Measurements from ENCODE around the gene CLPTM1L.
"Not testable (repeated sequence)": the region's sequence is repeated elsewhere in the genome, so short reads cannot be mapped to it uniquely, and the experiment has no call there.

Gene CLPTM1L

GRCh38 chr5:1312993-1313833 is 31.7 kb downstream of the CLPTM1L start:
- no peak for DNase-seq (ENCODE audit: low spot score)

GRCh38 chr5:1312206-1312605 is 32.7 kb downstream of the CLPTM1L start:
- no peak for DNase-seq (ENCODE audit: low spot score)

GRCh38 chr5:1311439-1312055 is 33.4 kb downstream of the CLPTM1L start:
- no peak for DNase-seq (ENCODE audit: low spot score)

- no peak for DNase-seq (ENCODE audit: low spot score)
Observed at GRCh38 chr5:1310118-1310517, 34.8 kb downstream of the CLPTM1L start.

- no peak for DNase-seq (ENCODE audit: low spot score)
Observed at GRCh38 chr5:1304033-1304432, 40.9 kb downstream of the CLPTM1L start.

- DNase-seq (ENCODE audit: low spot score): no peak
Observed at GRCh38 chr5:1302258-1302657, 42.6 kb downstream of the CLPTM1L start.

GRCh38 chr5:1300581-1301083 is 44.3 kb downstream of the CLPTM1L start:
- no peak for DNase-seq (ENCODE audit: low spot score)

GRCh38 chr5:1299961-1300360 is 44.9 kb downstream of the CLPTM1L start:
- DNase-seq (ENCODE audit: low spot score): no peak

- no peak for DNase-seq (ENCODE audit: low spot score)
Observed at GRCh38 chr5:1299511-1299850, 45.4 kb downstream of the CLPTM1L start.

GRCh38 chr5:1298723-1299510 is 46.0 kb downstream of the CLPTM1L start:
- no peak for DNase-seq (ENCODE audit: low spot score)

GRCh38 chr5:1298067-1298551 is 46.8 kb downstream of the CLPTM1L start:
- DNase-seq (ENCODE audit: low spot score): no peak

- no peak for DNase-seq (ENCODE audit: low spot score)
Observed at GRCh38 chr5:1297243-1297642, 47.7 kb downstream of the CLPTM1L start.

- no peak for DNase-seq (ENCODE audit: low spot score)
Observed at GRCh38 chr5:1295650-1296037, 49.3 kb downstream of the CLPTM1L start.

GRCh38 chr5:1294835-1295649 is 49.9 kb downstream of the CLPTM1L start, which contains the start of gene TERT:
Gene TERT, minus strand, starts transcription at chr5:1295068. Its CDS starts 79 bp downstream, at chr5:1294989.
- no peak for DNase-seq (ENCODE audit: low spot score)

GRCh38 chr5:1294206-1294834 is 50.6 kb downstream of the CLPTM1L start:
- DNase-seq (ENCODE audit: low spot score): no peak

- DNase-seq (ENCODE audit: low spot score): no peak
Observed at GRCh38 chr5:1293416-1294205, 51.3 kb downstream of the CLPTM1L start.

- no peak for DNase-seq (ENCODE audit: low spot score)
Observed at GRCh38 chr5:1292846-1293415, 52.0 kb downstream of the CLPTM1L start.

GRCh38 chr5:1292139-1292538 is 52.8 kb downstream of the CLPTM1L start:
- no peak for DNase-seq (ENCODE audit: low spot score)

- no peak for DNase-seq (ENCODE audit: low spot score)
Observed at GRCh38 chr5:1291611-1292080, 53.3 kb downstream of the CLPTM1L start.

- DNase-seq (ENCODE audit: low spot score): not testable (repeated sequence)
Observed at GRCh38 chr5:1290956-1291355, 53.9 kb downstream of the CLPTM1L start.
